AG09319 (cell line): Measurements from ENCODE around the gene SEC24D.

Source experiments
- DNase-seq: peaks from one replicate; pipeline ENCODE4 v3.0.0-alpha.2; 2010; ENCODE audit warnings: low read depth; ENCODE audit errors: extremely low read depth
- TF ChIP-seq, protein P1 (sequence below): IDR thresholded peaks from 2 replicates; pipeline ENCODE4 v1.5.1; 2011; ENCODE audit warnings: low read depth, mild to moderate bottlenecking, inconsistent platforms, low read length, moderate library complexity

SEC24D gene

DNA sequence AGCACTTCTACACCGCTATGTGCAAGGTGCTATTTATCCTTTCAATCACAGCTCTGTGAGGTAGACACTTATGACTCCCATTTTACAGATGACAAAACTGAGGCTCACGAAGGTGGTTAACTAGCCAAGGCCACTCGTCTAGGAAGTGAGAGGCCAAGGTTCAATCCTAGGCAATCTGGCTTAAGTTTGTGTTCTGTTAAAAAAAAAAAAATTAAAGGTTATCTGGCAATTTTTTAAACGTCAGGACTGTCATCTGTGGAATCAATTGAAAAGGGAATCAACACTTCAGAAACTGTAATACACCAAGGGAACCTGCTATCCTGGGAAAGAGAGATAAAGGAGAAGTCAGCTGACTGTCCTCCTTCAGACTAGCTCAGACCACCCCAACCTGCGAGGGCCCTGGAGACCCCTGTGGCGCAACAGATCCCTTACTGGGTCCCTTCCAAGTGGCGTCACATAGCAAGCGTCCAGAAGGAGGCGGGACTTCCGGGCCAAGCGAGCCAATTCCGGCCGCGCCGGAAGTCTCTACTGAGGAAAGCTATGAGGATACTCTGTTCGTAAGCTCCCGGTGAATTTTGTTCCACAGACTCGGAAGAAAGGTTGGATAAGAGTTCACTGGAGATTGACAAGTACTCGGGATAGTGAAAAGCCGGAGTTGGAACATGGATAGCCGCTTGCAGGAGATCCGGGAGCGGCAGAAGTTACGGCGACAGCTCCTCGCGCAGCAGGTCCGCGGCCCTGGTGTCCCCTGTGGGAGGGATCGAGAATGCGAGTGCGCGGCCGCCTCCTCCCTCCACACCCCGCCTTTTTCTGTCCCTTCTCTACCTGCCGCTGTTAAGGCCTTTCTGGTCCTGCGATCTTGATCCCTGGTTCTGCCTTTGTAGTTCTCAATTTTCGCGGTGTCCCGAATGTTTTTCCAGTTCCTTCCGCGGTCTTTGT is 150.8 kb downstream of the SEC24D start, which contains the start of gene METTL14:
Gene METTL14 (plus strand): TSS at position 520 of the 939 bp plus-strand sequence. CDS start 143 bp downstream, at position 663.
- DNase-seq: peak; percentile 66
- TF ChIP-seq, protein P1, sequence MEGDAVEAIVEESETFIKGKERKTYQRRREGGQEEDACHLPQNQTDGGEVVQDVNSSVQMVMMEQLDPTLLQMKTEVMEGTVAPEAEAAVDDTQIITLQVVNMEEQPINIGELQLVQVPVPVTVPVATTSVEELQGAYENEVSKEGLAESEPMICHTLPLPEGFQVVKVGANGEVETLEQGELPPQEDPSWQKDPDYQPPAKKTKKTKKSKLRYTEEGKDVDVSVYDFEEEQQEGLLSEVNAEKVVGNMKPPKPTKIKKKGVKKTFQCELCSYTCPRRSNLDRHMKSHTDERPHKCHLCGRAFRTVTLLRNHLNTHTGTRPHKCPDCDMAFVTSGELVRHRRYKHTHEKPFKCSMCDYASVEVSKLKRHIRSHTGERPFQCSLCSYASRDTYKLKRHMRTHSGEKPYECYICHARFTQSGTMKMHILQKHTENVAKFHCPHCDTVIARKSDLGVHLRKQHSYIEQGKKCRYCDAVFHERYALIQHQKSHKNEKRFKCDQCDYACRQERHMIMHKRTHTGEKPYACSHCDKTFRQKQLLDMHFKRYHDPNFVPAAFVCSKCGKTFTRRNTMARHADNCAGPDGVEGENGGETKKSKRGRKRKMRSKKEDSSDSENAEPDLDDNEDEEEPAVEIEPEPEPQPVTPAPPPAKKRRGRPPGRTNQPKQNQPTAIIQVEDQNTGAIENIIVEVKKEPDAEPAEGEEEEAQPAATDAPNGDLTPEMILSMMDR: peak; percentile 1; the same call in 1 of the 2 replicates

DNA sequence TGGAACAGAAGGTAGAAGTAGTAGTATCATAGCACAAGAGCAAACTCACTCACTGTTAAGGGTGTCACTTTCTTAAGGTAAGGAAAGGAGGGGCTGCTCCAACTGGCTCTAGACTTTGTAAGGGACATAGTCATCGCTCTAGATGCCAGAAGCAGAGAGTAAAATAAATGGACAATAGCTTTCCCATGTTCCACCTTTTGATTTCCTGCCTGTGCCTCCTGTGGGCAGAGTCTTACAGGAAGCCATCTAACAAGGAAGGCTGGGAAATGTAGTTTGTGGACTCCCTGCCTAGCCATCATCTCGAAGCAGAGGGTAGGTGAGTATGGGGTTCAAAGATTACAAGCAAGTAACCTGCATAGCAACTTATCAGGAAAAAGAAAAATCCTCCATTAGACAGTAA is 152.4 kb downstream of the SEC24D start:
- TF ChIP-seq, protein P1: no peak
- no peak for DNase-seq

DNA sequence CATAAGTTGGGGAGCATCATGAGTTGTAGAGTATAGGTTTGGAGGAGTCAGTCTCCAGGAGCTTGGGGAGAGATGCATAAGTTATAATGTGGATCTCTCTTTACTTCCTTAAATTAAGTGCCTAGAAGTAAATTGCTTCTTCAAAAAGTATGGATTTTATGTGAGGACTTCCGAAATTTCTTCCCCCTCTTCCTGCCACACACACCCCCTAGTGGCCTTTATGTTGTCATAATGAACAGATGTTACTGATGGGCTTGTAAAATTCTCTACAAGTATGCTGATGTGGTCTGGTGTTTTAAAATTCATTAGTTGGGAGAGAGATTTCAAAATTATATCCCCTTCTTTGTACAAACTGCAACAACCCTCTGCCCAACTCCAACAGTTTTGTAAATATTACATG is 153.0 kb downstream of the SEC24D start:
- TF ChIP-seq, protein P1: peak; percentile 57
- no peak for DNase-seq

DNA sequence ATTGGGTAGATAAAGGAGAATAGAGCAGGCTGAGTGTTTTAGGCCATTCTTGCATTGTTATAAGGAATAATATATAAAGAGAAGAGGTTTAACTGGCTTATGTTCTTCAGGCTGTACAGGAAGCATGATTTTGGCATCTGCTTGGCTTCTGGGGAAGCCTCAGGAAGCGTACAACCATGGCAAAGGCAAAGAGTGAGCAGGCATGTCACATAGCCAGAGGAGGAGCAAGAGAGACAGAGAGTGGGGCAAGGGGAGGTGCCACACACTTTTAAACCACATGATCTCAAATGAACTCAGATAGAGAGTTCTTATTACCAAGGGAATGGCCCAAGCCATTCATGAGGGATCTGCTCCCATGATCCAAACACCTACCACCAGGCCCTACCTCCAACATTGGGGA is 155.1 kb downstream of the SEC24D start:
- TF ChIP-seq, protein P1: no peak
- no peak for DNase-seq

DNA sequence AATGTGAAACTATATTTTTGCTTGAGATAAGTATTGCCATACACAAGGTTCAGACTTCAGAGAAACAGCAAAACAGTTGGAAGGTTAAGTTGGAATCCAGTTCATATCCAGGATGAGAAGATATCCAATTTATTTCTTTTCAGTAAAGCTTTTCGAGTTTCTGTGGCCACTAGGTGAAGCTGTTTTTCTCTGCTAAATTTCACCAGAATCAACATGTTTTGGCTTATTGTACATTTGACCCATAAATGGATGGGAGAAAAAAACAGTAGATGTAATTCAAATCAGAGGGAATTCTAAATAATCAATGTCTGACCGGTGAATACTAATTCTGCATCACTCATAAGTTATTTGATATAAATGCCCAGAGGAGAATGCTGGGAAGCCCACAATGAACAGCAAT is 159.8 kb downstream of the SEC24D start:
- TF ChIP-seq, protein P1: peak; percentile 13
- no peak for DNase-seq
